K562 (cell line): ENCODE data around the gene CLNK. TPM values are rescaled to one million over a fixed set of nuclear protein-coding genes. Genes with fewer than 3 reads are reported as not detected.

Source experiments
- CHD4 ChIP-seq: fragments of 200-600 bp; sonication (generic); IDR thresholded peaks from 3 replicates; pipeline ENCODE4 v1.6.1; 2012; ENCODE audit warnings: low read depth, mild to moderate bottlenecking, mixed read lengths, low read length, inconsistent platforms; ENCODE audit not compliant: insufficient read depth, insufficient replicate concordance, poor library complexity, severe bottlenecking
- FOXJ3 ChIP-seq: sonication (generic); formaldehyde crosslinking; IDR thresholded peaks from 2 replicates; pipeline ENCODE4 v1.4.0; 2020; ENCODE audit warnings: mild to moderate bottlenecking, missing genetic modification reagents
- FOXK2 ChIP-seq, 2 experiments: fragments of 450-650 bp; IDR thresholded peaks in 1 of 2; conservative IDR thresholded peaks in 1 of 2; 2 replicates each; pipeline ENCODE4 v1.6.1; 2016; ENCODE audit warnings: low read depth in 2 of 2, mild to moderate bottlenecking in 1 of 2
- MCM5 ChIP-seq: fragments of 450-650 bp; IDR thresholded peaks from 2 replicates; pipeline ENCODE4 v1.6.1; 2016; ENCODE audit warnings: low read depth
- PTTG1 ChIP-seq: fragments of 450-650 bp; IDR thresholded peaks from 2 replicates; pipeline ENCODE4 v1.6.1; 2016; ENCODE audit warnings: low read depth, mild to moderate bottlenecking, missing genetic modification characterization, missing compliant biosample characterization
- SIN3A ChIP-seq, 2 experiments: fragments of 150-350 bp in 1 of 2; IDR thresholded peaks; 2 replicates each; pipeline ENCODE4 v1.6.1; 2011 to 2016; ENCODE audit warnings: borderline replicate concordance in 2 of 2, low read depth in 2 of 2, low read length in 2 of 2, mild to moderate bottlenecking in 2 of 2, moderate library complexity in 2 of 2; ENCODE audit not compliant: control insufficient read depth in 1 of 2
- SOX6 ChIP-seq: fragments of 450-650 bp; IDR thresholded peaks from 2 replicates; pipeline ENCODE4 v1.6.1; 2014; ENCODE audit warnings: mild to moderate bottlenecking
- ZFX ChIP-seq: sonication (generic); formaldehyde crosslinking; IDR thresholded peaks from 2 replicates; pipeline ENCODE4 v1.8.0; 2022; ENCODE audit warnings: mild to moderate bottlenecking, missing genetic modification reagents, moderate library complexity
- ZNF197 ChIP-seq: fragments of 200-800 bp; sonication (Bioruptor generic); IDR thresholded peaks from 2 replicates; pipeline ENCODE4 v1.6.1; 2016; ENCODE audit warnings: low read depth, missing genetic modification characterization, missing compliant biosample characterization
- polyA plus RNA-seq, 8 experiments: library from polyadenylated mRNA; depleted of rRNA in 4 of 8; stranded (reverse) in 5 of 8; unstranded in 3 of 8; fragments of >200 nt; fragmentation: Nextera tagmentation in 2 of 8; fragmentation: Illumina TruSeq in 1 of 8; extraction: Ambion mirVana in 2 of 8; extraction: Trizol in 1 of 8; gene quantifications; 2 replicates each; pipeline versions ENCODE4 v1.2.1 to v1.2.3, GENCODE V29; 2011 to 2014; ENCODE audit warnings: inconsistent platforms in 1 of 8, missing spikeins in 1 of 8
- total RNA-seq, 7 experiments: library from RNA; depleted of rRNA in 6 of 7; stranded (reverse); fragments of >200 nt in 6 of 7; fragmentation: Illumina TruSeq in 2 of 7; extraction: Trizol in 2 of 7; gene quantifications; 2 replicates each; pipeline versions ENCODE4 v1.2.1 to v1.2.3, GENCODE V29; 2011 to 2021; ENCODE audit warnings: low replicate concordance in 1 of 7
- TF ChIP-seq, protein P1 (sequence below): fragments of 200-800 bp; sonication (Bioruptor generic); IDR thresholded peaks from 2 replicates; pipeline ENCODE4 v1.6.1; 2017; ENCODE audit warnings: missing genetic modification characterization, missing compliant biosample characterization
- TF ChIP-seq, protein P2 (sequence below): fragments of 250-450 bp; sonication (Bioruptor Pico); IDR thresholded peaks from 2 replicates; pipeline ENCODE4 v1.6.1; 2021; ENCODE audit warnings: mild to moderate bottlenecking

Gene CLNK
- total and polyA plus RNA-seq, 9 of the 15 experiments (the other 6 are each of a cell fraction or from before 2014, with no cell fraction given) = not detected

DNA sequence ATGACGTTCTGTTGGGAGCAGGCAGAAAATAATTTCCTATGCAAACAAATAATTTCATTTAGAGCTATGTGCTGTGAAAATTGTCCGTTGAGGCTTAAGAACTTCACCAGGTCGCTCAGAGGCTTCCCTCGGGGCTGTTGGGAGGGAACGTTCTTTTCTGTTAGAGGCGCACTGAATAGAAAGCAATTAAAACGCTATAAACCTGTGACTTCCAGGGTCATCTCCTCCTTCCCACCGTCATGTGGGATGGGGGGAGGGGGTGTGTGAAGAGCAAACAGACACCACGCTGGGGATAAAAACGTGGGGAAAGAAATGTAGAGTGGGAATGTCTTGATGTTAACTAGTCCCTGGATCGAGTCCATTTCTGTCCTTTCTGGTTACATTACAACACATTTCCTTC lies 192.1 kb downstream of the CLNK start (continued):
- TF ChIP-seq, protein P1, sequence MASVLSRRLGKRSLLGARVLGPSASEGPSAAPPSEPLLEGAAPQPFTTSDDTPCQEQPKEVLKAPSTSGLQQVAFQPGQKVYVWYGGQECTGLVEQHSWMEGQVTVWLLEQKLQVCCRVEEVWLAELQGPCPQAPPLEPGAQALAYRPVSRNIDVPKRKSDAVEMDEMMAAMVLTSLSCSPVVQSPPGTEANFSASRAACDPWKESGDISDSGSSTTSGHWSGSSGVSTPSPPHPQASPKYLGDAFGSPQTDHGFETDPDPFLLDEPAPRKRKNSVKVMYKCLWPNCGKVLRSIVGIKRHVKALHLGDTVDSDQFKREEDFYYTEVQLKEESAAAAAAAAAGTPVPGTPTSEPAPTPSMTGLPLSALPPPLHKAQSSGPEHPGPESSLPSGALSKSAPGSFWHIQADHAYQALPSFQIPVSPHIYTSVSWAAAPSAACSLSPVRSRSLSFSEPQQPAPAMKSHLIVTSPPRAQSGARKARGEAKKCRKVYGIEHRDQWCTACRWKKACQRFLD (CRISPR knock-in tag) = no peak
- TF ChIP-seq, protein P2, sequence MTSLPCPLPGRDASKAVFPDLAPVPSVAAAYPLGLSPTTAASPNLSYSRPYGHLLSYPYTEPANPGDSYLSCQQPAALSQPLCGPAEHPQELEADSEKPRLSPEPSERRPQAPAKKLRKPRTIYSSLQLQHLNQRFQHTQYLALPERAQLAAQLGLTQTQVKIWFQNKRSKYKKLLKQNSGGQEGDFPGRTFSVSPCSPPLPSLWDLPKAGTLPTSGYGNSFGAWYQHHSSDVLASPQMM (CRISPR knock-in tag) = no peak
- TF ChIP-seq MCM5 (no peak), SOX6 (no peak), CHD4 (no peak), ZNF197 (CRISPR knock-in tag) (no peak), ZFX (CRISPR knock-in tag) (no peak), PTTG1 (tag) (no peak), SIN3A (IDR thresholded peaks at IDR 0.05; ENCODE audit: borderline replicate concordance in 2 of 2, control insufficient read depth in 1 of 2, low read depth in 2 of 2, low read length in 2 of 2) (no peak), FOXK2 (conservative IDR thresholded peaks at IDR 0.05 in 1 of 2, IDR thresholded peaks at IDR 0.05 in 1 of 2; ENCODE audit: low read depth in 2 of 2) (no peak), FOXJ3 (CRISPR knock-in tag) (no peak)
- TF ChIP-seq, all 486 proteins: peak for 0
